ENCODE data around the gene NAXD. TPM values are rescaled to one million over a fixed set of nuclear protein-coding genes. Genes with fewer than 3 reads are reported as not detected.
"Not testable (repeated sequence)": the region's sequence is repeated elsewhere in the genome, so short reads cannot be mapped to it uniquely, and the experiment has no call there.

Gene NAXD
- total RNA-seq, 1 experiment from 2014 or later, result 32.1 TPM

DNA sequence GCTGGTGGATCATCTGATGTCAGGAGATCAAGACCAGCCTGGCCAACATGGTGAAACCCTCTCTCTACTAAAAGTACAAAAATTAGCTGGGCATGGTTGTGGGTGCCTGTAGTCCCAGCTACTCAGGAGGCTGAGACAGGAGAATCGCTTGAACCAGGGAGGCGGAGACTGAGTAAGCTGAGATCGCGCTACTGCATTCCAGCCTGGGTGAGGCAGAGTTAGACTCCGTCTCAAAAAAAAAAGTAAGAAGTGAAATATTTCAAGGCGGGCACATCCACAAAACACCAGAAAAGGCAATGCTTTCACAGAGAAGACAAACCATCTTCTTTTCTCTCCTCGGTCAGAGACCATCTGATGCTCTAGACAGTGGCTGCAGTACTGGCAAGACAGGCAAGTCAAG, 45.4 kb upstream of the NAXD start:
- ATAC-seq, result peak; percentile 77
- H3K79me2 ChIP-seq (ENCODE audit: insufficient read depth, low read length); H3K27me3 ChIP-seq (ENCODE audit: insufficient read depth, low read length); BruUV-seq (replicated peaks); POLR2A ChIA-PET; H3K27ac ChIP-seq (ENCODE audit: low read depth, low read length); H3K9me3 ChIP-seq (ENCODE audit: control insufficient read depth in 1 of 2, insufficient read depth in 1 of 2, low read depth in 1 of 2, low read length in 2 of 2); H3K9ac ChIP-seq (ENCODE audit: low read length); H3K36me3 ChIP-seq (ENCODE audit: control insufficient read depth in 1 of 2, insufficient read depth in 2 of 2, low read length in 2 of 2); H2AFZ ChIP-seq (ENCODE audit: low read depth, low read length, poor library complexity, severe bottlenecking); H3K4me3 ChIP-seq (replicated peaks in 1 of 2; ENCODE audit: low read depth in 1 of 2, low read length in 2 of 2); DNase-seq (ENCODE audit: low read depth, low spot score); RAD21 ChIA-PET (ENCODE audit: low non-redundant PET in 1 of 2, low total read pairs in 2 of 2, uncharacterized antibody in 2 of 2, unreplicated experiment in 2 of 2); H3K4me2 ChIP-seq (ENCODE audit: low read length); H4K20me1 ChIP-seq (ENCODE audit: insufficient read depth); H3K9me2 ChIP-seq (ENCODE audit: insufficient read depth); CTCF ChIA-PET: not testable (repeated sequence)
- intact Hi-C loops (cut with micrococcal nuclease), result loop anchor here (10.0 kb wide), 2 partner anchors 115 to 345 kb away; no protein-coding TSS in a partner anchor
- peaks cover 6 to 11% of the 10 kb centered on the region in 2 experiments for H3K4me1 ChIP-seq (ENCODE audit: control insufficient read depth in 1 of 2, insufficient read depth in 2 of 2, low read length in 2 of 2)
- TF ChIP-seq, protein P1, sequence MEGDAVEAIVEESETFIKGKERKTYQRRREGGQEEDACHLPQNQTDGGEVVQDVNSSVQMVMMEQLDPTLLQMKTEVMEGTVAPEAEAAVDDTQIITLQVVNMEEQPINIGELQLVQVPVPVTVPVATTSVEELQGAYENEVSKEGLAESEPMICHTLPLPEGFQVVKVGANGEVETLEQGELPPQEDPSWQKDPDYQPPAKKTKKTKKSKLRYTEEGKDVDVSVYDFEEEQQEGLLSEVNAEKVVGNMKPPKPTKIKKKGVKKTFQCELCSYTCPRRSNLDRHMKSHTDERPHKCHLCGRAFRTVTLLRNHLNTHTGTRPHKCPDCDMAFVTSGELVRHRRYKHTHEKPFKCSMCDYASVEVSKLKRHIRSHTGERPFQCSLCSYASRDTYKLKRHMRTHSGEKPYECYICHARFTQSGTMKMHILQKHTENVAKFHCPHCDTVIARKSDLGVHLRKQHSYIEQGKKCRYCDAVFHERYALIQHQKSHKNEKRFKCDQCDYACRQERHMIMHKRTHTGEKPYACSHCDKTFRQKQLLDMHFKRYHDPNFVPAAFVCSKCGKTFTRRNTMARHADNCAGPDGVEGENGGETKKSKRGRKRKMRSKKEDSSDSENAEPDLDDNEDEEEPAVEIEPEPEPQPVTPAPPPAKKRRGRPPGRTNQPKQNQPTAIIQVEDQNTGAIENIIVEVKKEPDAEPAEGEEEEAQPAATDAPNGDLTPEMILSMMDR (IDR thresholded peaks at IDR 0.05 in 2 of 3, conservative IDR thresholded peaks at IDR 0.05 in 1 of 3; ENCODE audit: borderline replicate concordance in 1 of 3, insufficient read depth in 1 of 3, low read depth in 2 of 3, low read length in 2 of 3), result peak in 1 of 3 experiments; percentile 13; a peak in 2 of 6 replicates

DNA sequence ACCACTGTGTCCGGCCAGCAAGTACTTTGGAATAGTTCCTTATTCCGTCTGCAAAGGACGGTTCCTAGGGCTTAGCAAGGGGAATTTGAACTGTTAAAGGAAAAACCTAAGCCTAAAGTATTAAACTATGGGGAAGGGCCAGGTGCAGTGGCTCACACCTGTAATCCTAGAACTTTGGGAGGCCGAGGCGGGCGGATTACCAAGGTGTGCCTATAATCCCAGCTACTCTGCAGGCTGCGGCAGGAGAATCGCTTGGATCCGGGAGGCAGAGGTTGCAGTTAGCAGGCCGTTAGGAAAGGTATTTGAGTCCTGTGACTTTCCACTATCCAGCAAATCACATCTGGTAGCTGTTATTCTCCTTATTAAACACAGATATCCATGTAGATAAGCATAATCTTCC, 44.5 kb upstream of the NAXD start:
- Histone ChIP-seq H3K36me3 (ENCODE audit: control insufficient read depth in 1 of 2, insufficient read depth in 2 of 2, low read length in 2 of 2) (no peaks in the 10 kb centered on the region), H2AFZ (ENCODE audit: low read depth, low read length, poor library complexity, severe bottlenecking) (no peak overlapping the region), H3K9me2 (ENCODE audit: insufficient read depth) (no peaks in the 10 kb centered on the region), H4K20me1 (ENCODE audit: insufficient read depth) (no peaks in the 10 kb centered on the region), H3K9ac (ENCODE audit: low read length) (no peak overlapping the region), H3K9me3 (ENCODE audit: control insufficient read depth in 1 of 2, insufficient read depth in 1 of 2, low read depth in 1 of 2, low read length in 2 of 2) (no peaks in the 10 kb centered on the region), H3K27me3 (ENCODE audit: insufficient read depth, low read length) (no peaks in the 10 kb centered on the region), H3K27ac (ENCODE audit: low read depth, low read length) (no peak overlapping the region), H3K4me2 (ENCODE audit: low read length) (no peak overlapping the region), H3K4me1 (ENCODE audit: control insufficient read depth in 1 of 2, insufficient read depth in 2 of 2, low read length in 2 of 2) (peaks cover 3 to 13% of the 10 kb centered on the region in 2 experiments), H3K4me3 (replicated peaks in 1 of 2; ENCODE audit: low read depth in 1 of 2, low read length in 2 of 2) (no peak overlapping the region), H3K79me2 (ENCODE audit: insufficient read depth, low read length) (no peaks in the 10 kb centered on the region)
- RAD21 ChIA-PET (ENCODE audit: low non-redundant PET in 1 of 2, low total read pairs in 2 of 2, uncharacterized antibody in 2 of 2, unreplicated experiment in 2 of 2), result no interaction called here
- DNase-seq (ENCODE audit: low read depth, low spot score) (no peak), ATAC-seq (no peak)
- CTCF ChIA-PET, result no interaction called here
- intact Hi-C loops (cut with micrococcal nuclease), result no loop called here
- POLR2A ChIA-PET, result no interaction called here
- no TSS peak for BruUV-seq (replicated peaks)
- TF ChIP-seq, protein P2, sequence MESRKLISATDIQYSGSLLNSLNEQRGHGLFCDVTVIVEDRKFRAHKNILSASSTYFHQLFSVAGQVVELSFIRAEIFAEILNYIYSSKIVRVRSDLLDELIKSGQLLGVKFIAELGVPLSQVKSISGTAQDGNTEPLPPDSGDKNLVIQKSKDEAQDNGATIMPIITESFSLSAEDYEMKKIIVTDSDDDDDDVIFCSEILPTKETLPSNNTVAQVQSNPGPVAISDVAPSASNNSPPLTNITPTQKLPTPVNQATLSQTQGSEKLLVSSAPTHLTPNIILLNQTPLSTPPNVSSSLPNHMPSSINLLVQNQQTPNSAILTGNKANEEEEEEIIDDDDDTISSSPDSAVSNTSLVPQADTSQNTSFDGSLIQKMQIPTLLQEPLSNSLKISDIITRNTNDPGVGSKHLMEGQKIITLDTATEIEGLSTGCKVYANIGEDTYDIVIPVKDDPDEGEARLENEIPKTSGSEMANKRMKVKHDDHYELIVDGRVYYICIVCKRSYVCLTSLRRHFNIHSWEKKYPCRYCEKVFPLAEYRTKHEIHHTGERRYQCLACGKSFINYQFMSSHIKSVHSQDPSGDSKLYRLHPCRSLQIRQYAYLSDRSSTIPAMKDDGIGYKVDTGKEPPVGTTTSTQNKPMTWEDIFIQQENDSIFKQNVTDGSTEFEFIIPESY (IDR thresholded peaks at IDR 0.05; ENCODE audit: extremely low read depth, insufficient replicate concordance, low read length), result no peak
- TF ChIP-seq CEBPB (IDR thresholded peaks at IDR 0.05; ENCODE audit: low read depth) (no peak), EZH2 (IDR thresholded peaks at IDR 0.05) (no peak), YY1 (IDR thresholded peaks at IDR 0.05; ENCODE audit: extremely low read depth, insufficient replicate concordance, low read depth, low read length) (no peak), SIN3A (IDR thresholded peaks at IDR 0.05; ENCODE audit: low read depth) (no peak), ZFX (IDR thresholded peaks at IDR 0.05) (no peak), JUND (IDR thresholded peaks at IDR 0.05) (no peak), SRF (IDR thresholded peaks at IDR 0.05; ENCODE audit: low read depth) (no peak), POLR2AphosphoS5 (IDR thresholded peaks at IDR 0.05; ENCODE audit: low read depth, low read length) (no peak), EGR1 (IDR thresholded peaks at IDR 0.05; ENCODE audit: low read depth) (no peak), FOSL1 (IDR thresholded peaks at IDR 0.05; ENCODE audit: low read depth) (no peak), SP1 (IDR thresholded peaks at IDR 0.05; ENCODE audit: low read depth) (no peak), ELF1 (IDR thresholded peaks at IDR 0.05; ENCODE audit: borderline replicate concordance, low read depth) (no peak), CBX3 (IDR thresholded peaks at IDR 0.05; ENCODE audit: low read depth) (no peak)
- TF ChIP-seq, protein P1 (IDR thresholded peaks at IDR 0.05 in 2 of 3, conservative IDR thresholded peaks at IDR 0.05 in 1 of 3; ENCODE audit: borderline replicate concordance in 1 of 3, insufficient read depth in 1 of 3, low read depth in 2 of 3, low read length in 2 of 3), result no peak

Data from HCT116 (cell line).